Epithelial cell of esophagus (primary cell): ENCODE data around the gene NAA16.
"Not testable (repeated sequence)": the region's sequence is repeated elsewhere in the genome, so short reads cannot be mapped to it uniquely, and the experiment has no call there.

Experiments used
- DNase-seq: peaks from one replicate; pipeline ENCODE4 v3.0.0; 2010; ENCODE audit warnings: low read depth
- H3K4me3 ChIP-seq: 2 replicates; pipeline ENCODE4 v1.5.1; 2011; ENCODE audit warnings: mild to moderate bottlenecking, low read length, control low read depth
- CTCF ChIP-seq: IDR thresholded peaks from 2 replicates; pipeline ENCODE4 v1.5.1; 2011; ENCODE audit warnings: low read depth, mild to moderate bottlenecking, low read length, control low read depth, inconsistent platforms; ENCODE audit not compliant: insufficient read depth; ENCODE audit errors: missing control alignments

The NAA16 gene

DNA sequence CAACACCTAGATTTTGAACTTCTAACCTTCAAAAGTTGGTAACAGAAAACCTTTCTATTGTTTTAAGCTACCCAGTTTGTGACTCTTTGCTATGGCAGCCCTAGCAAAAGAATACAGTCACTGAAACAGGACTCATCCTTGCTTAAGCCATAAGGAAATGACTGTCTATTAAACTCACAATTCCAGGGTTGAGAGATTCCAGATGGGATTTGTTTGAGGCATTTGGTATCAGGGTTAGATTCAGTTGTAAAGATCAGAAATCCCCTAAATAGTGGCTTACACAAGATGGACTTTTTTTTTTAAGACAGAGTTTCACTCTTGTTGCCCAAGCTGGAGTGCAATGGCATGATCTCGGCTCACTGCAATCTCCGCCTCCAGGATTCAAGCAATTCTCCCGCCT is 105.2 kb downstream of the NAA16 start:
- DNase-seq: no peak
- no peak for TF ChIP-seq CTCF
- H3K4me3 ChIP-seq: no peak overlapping the region

DNA sequence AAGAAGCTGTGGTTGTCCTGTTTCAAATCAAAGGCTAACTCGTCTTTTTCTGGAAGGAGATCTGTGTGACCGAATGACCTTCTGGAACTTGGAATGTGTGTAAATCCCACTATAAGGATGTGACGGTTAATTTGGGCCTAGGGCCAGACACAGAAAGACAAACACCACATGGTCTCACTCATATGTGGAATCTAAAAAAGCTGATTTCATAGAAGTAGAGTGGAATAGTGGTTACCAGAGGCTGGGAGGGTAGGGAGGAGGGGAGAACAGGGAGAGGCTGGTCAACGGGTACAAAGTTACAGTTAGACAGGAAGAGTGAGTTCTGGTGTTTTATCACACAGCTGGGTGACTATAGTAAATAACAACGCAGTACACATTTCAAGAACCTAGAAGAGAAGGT is 107.0 kb downstream of the NAA16 start:
- peak; percentile 44 for DNase-seq
- no peak overlapping the region for H3K4me3 ChIP-seq
- no peak for TF ChIP-seq CTCF

- peak; percentile 41 for DNase-seq
- no peak for TF ChIP-seq CTCF
- no peak overlapping the region for H3K4me3 ChIP-seq
Measured at GRCh38 chr13:41418731-41419130, 107.7 kb downstream of the NAA16 start.

- TF ChIP-seq CTCF: no peak
- no peak overlapping the region for H3K4me3 ChIP-seq
Measured at GRCh38 chr13:41419206-41419605, 108.1 kb downstream of the NAA16 start.

GRCh38 chr13:41420146-41420545 is 109.1 kb downstream of the NAA16 start:
- H3K4me3 ChIP-seq: no peak overlapping the region
- no peak for DNase-seq
- no peak for TF ChIP-seq CTCF

More at GRCh38 chr13:41419206-41419605, 108.1 kb downstream of the NAA16 start:
- DNase-seq: no peak

DNA sequence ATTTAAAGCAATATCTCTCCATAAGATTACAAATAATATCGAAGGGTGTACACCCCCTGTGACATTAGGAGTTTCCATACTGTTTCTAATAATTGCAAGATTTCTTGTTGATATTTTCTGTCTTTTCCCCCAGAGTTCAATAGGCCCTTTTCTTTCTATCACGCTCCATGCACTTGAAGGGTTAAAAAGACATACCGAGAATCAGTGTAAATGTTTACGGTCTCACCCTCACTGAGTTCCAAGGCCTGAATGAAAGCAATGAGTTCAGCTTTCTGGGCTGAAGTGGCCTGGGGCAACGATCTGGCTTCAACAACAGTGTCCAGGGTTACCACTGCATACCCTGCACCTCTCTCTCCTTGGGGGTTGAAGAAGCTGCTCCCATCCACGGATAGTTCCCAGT is 110.3 kb downstream of the NAA16 start:
- H3K4me3 ChIP-seq, DNase-seq: not testable (repeated sequence)

- not testable (repeated sequence) for H3K4me3 ChIP-seq, DNase-seq
Measured at GRCh38 chr13:41421983-41422382, 110.9 kb downstream of the NAA16 start.

- not testable (repeated sequence) for H3K4me3 ChIP-seq, DNase-seq
Measured at GRCh38 chr13:41423259-41423658, 112.2 kb downstream of the NAA16 start.

DNA sequence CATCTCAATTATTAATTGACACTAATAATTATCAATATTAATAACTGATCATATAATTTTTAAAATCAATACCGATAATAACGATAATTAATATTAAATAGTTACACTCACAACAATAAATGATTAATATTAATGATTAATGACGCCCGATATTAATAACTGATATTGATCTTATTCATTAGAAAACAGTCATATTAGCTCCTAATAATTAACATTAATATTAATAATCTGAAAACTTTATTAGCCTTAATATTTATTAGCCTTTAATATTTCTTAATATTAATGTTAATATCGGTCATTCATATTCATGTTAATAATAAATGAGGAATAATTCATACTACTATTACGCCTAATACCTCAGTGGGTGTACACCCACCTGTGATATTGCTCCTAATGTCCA is 113.6 kb downstream of the NAA16 start:
- not testable (repeated sequence) for H3K4me3 ChIP-seq, DNase-seq
